Mucosa of descending colon (tissue), 3 donors: ENCODE data around the gene MIGA2. TPM values are rescaled to one million over a fixed set of nuclear protein-coding genes. Genes with fewer than 3 reads are reported as not detected.
A peak's percentile ranks its signal among the peaks of the same experiment; 100 is the strongest.

ENCODE experiments used
- ATAC-seq: fragments of 200-7000 bp; cut with Tn5 transposase; one replicate; pipeline ENCODE4 v1.9.1; 2020; ENCODE audit warnings: mild to moderate bottlenecking, moderate library complexity
- DNase-seq, 3 donors: peaks; one replicate each; pipeline ENCODE4 v3.0.0-alpha.2; 2020
- H3K36me3 ChIP-seq: fragments of 200-600 bp; one replicate; pipeline ENCODE4 v1.8.0; 2021; ENCODE audit warnings: low read depth, mild to moderate bottlenecking
- H3K4me1 ChIP-seq: fragments of 200-600 bp; one replicate; pipeline ENCODE4 v1.8.0; 2021; ENCODE audit warnings: low read depth, mild to moderate bottlenecking
- H3K4me3 ChIP-seq: fragments of 200-600 bp; one replicate; pipeline ENCODE4 v1.8.0; 2021; ENCODE audit warnings: mild to moderate bottlenecking
- H3K9me3 ChIP-seq: fragments of 200-600 bp; one replicate; pipeline ENCODE4 v1.8.0; 2021; ENCODE audit warnings: mild to moderate bottlenecking
- intact Hi-C, 2 donors: fragments of 100-400 bp; cut with DNase I in 1 of 2; cut with micrococcal nuclease in 1 of 2; formaldehyde crosslinking; loops; one replicate each; pipeline versions ENCODE4 v1.11.0 to v1.11.1; 2022; cut with DNase I, micrococcal nuclease
- total RNA-seq, 3 donors: library from RNA; stranded (reverse); fragmentation: NEBNext Ultra II Directional in 2 of 3; extraction: Animal tissue kit (Norgen Biotek cat#: 25700) in 2 of 3; gene quantifications; one replicate each; pipeline versions ENCODE4 v1.2.1 to v1.2.4, GENCODE V29; 2021 to 2023
- TF ChIP-seq, protein P1 (sequence below): fragments of 200-600 bp; IDR thresholded peaks from one replicate; pipeline ENCODE4 v1.8.0; 2022; ENCODE audit warnings: antibody characterized with exemption, mild to moderate bottlenecking
- donor health status: DM: no; HTN: no; CAD: no; lungs with moderate emphysema.
- donor health status: DM: no; HTN: no; CAD: no.
- donor health status: DM: no; HTN: yes; CAD: no.

MIGA2 gene
- total RNA-seq, 3 donors from 2014 or later = 56.2 to 89.4 (median 57.1) TPM

DNA sequence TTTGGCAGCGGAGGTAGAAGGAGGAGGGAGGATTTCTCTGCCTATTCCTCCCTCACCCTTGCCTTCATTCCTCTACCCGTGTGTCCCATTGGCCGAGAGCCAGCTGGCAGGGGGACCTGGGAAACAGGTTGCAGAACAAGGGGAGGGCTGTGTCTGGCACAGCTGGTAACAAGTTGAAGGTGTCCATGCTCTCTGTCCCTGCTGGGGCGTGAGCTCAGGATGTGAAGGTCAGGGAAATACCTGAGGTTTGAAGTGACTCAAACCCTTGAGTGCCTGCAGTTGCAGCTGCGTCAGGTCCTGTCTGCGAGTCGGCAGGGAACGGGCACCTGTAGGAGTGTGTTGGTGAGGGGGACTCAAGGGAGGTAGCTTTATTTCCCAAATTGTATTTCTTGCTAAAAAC is 16.2 kb downstream of the MIGA2 start:
- intact Hi-C loops = no loop called here

DNA sequence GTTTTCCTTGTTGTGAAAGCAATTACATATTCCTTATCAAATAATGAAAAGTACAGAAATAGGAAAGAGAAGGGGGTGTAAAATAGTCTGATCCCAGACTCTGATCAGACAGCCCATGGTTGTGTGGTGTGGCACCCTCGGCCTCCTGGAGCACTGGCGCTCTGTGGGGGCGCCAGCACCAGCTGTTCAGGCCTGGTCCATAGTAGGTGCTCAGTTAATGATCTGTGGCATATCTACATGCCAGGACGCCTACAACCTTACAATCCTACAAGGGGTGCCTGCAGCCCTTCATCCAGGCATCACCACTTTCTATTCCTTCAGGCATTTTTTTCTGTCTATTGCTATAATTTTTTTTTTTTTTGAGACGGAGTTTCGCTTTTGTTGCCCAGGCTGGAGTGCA is 16.6 kb downstream of the MIGA2 start:
- H3K36me3 ChIP-seq = peaks cover 4% of the 10 kb centered on the region

More for the DNA sequence above, 16.2 kb downstream of the MIGA2 start:
- Histone ChIP-seq H3K36me3 (peaks cover 5% of the 10 kb centered on the region), H3K9me3 (no peaks in the 10 kb centered on the region), H3K4me3 (no peak overlapping the region), H3K4me1 (peaks cover 10% of the 10 kb centered on the region)
- TF ChIP-seq, protein P1, sequence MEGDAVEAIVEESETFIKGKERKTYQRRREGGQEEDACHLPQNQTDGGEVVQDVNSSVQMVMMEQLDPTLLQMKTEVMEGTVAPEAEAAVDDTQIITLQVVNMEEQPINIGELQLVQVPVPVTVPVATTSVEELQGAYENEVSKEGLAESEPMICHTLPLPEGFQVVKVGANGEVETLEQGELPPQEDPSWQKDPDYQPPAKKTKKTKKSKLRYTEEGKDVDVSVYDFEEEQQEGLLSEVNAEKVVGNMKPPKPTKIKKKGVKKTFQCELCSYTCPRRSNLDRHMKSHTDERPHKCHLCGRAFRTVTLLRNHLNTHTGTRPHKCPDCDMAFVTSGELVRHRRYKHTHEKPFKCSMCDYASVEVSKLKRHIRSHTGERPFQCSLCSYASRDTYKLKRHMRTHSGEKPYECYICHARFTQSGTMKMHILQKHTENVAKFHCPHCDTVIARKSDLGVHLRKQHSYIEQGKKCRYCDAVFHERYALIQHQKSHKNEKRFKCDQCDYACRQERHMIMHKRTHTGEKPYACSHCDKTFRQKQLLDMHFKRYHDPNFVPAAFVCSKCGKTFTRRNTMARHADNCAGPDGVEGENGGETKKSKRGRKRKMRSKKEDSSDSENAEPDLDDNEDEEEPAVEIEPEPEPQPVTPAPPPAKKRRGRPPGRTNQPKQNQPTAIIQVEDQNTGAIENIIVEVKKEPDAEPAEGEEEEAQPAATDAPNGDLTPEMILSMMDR = no peak
- DNase-seq = peak; percentile 95 to 98 (median 97)
- ATAC-seq = peak; percentile 96

DNA sequence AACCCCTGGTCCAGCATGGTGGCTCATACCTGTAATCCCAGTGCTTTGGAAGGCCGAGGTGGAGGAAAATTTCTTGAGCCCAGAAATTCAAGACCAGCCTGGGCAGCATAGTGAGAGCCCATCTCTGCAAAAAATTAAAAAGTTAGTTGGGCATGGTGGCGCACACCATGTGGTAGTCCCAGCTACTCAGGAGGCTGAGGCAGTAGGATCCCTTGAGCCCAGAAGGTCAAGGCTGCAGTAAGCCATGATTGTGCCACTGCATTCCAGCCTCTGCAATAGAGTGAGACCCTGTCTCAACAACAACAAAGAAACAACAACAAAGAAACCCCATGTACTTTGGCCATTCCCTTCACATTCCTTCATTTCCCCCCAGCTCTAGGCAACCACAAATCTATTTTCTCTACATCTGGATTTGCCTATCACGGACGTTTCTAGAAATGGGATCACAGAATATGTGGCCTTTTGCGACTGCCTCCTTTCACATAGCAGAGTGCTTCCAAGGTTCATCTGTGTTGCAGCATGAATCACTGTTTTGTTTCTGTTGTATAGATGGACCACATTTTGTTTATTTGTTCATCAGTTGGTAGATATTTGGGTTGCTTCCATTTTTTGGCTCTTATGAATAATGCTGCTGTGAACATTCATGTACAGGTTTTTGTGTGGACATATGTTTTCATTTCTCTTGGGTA is 17.9 kb downstream of the MIGA2 start:
- Histone ChIP-seq H3K9me3 (no peaks in the 10 kb centered on the region), H3K4me1 (peaks cover 10% of the 10 kb centered on the region), H3K36me3 (no peaks in the 10 kb centered on the region), H3K4me3 (no peak overlapping the region)
- intact Hi-C loops = no loop called here
- TF ChIP-seq, protein P1 = no peak
- DNase-seq (no peak), ATAC-seq (no peak)

More for the DNA sequence above, 16.6 kb downstream of the MIGA2 start:
- intact Hi-C loops = no loop called here
- TF ChIP-seq, protein P1 = no peak
- H3K4me3 ChIP-seq = no peak overlapping the region
- ATAC-seq = no peak
- H3K9me3 ChIP-seq = no peaks in the 10 kb centered on the region
- peaks cover 10% of the 10 kb centered on the region for H3K4me1 ChIP-seq
- DNase-seq = no peak

DNA sequence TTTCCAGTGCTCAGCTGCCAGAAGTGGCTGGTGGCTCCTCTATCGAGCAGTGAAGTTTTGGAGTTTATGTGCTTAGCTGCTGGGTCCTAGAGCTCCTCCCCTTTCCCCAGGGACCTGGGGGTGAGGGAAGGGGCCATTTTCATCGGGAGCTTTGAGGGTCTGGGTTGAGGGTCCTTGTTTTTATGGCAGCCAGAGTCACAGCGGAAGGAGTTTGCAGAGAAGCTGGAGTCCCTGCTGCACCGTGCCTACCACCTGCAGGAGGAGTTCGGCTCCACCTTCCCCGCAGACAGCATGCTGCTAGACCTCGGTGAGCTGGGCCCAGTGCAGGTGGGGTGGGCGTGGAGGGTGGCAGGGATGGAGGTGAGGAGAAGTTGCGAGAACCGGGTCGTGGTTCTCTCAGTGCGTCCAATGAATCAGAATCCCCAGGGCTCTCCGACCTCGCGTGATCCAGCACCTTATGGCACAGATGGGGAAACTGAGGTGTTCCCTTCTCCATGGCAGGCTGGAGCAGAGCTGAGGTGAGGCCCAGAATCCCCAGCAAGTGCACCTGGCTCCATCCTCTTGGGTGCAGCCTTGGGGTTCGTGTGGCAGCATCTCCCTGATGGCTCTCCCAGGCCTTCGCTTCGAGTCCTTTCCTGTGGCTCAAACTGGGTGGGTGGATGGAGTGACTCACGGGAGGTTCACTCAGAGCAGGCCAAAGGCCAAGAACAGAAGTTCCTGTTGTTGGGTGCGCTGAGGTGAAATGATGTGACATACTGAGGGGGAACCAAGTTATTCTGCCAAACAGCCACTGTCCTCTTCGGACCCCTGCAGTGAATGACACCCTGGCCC is 22.8 kb downstream of the MIGA2 start:
- peak; percentile 64 for ATAC-seq
- DNase-seq = no peak

More for the DNA sequence above, 22.8 kb downstream of the MIGA2 start:
- TF ChIP-seq, protein P1 = no peak
- Histone ChIP-seq H3K4me1 (no peaks in the 10 kb centered on the region), H3K9me3 (no peaks in the 10 kb centered on the region), H3K4me3 (no peak overlapping the region), H3K36me3 (no peaks in the 10 kb centered on the region)
- intact Hi-C loops = no loop called here
